Hindlimb muscle (tissue), 1 donor: ENCODE measurements around the gene CHAF1A. TPM values are rescaled to one million over a fixed set of nuclear protein-coding genes. Genes with fewer than 3 reads are reported as not detected.

Experiments used
- DNase-seq: peaks from one replicate; pipeline ENCODE4 v3.0.0-alpha.2; 2013
- polyA plus RNA-seq: library from polyadenylated mRNA; unstranded; fragments of 120-200 nt; gene quantifications from one replicate; pipeline ENCODE4 v1.2.1, GENCODE V29; 2013; ENCODE audit not compliant: insufficient read length

The CHAF1A gene
- polyA plus RNA-seq, 1 donor, result 10.7 TPM

GRCh38 chr19:4456843-4457653 is 54.6 kb downstream of the CHAF1A start:
- DNase-seq, result peak; percentile 79

- DNase-seq, result peak; percentile 96
Observed at GRCh38 chr19:4457654-4458395, 55.4 kb downstream of the CHAF1A start, which contains the start of gene UBXN6. Gene UBXN6 (minus strand): TSS chr19:4457794. CDS start chr19:4457697, 97 bp downstream.

GRCh38 chr19:4464815-4465581 is 62.6 kb downstream of the CHAF1A start:
- no peak for DNase-seq

DNA sequence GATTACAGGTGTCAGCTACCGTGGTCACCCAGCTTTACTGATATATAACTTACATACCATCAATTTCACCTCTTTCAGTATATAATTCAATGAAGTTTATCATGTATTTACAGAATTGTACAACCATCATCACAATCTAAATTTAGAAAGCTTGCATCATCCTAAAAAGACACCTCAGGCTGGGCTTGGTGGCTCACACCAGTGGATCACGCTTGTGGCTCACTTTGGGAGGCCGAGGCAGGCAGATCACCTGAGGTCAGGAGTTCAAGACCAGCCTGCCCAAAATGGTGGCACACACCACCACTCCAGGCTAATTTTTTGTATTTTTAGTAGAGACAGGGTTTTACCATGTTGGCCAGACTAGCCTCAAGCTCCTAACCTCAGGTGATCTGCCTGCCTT is 65.4 kb downstream of the CHAF1A start:
- DNase-seq, result no peak

DNA sequence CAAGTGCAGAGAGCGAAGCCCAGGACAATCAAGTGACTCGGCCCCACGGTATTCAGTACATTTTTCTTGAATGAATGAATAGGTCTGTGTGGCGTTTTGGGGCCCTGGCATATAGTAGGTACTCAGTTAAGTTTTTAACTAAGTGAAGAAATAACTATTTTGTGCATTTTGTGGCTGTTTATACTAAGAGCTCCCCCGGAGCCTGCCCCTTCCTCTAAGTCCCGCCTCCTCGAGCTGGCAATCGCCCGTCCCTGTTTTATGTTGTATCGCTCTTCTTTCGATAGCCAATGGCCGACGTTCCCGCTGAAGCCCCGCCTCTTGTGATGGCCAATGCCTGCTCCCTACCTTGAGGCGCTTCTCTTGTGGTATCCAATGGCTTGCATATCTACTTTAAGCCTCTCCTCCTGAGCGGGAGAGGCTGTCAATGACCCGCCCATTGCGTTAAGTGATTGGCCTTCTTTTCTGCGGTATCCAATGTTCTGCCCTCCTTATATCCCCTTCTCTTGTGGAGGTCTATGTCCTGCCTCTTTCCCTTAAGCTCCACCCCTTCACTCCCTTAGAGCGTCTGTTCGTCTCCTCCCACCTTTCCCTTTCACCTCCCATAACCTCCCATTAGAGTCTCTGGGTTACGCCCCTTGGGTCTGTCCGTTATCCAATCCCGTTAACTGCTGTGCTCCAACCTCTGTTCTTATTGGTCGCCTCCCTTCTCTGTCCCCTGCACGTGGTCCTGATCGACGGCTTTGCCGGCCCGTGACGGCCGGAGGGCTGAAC is 69.1 kb downstream of the CHAF1A start:
- DNase-seq, result peak; percentile 99

DNA sequence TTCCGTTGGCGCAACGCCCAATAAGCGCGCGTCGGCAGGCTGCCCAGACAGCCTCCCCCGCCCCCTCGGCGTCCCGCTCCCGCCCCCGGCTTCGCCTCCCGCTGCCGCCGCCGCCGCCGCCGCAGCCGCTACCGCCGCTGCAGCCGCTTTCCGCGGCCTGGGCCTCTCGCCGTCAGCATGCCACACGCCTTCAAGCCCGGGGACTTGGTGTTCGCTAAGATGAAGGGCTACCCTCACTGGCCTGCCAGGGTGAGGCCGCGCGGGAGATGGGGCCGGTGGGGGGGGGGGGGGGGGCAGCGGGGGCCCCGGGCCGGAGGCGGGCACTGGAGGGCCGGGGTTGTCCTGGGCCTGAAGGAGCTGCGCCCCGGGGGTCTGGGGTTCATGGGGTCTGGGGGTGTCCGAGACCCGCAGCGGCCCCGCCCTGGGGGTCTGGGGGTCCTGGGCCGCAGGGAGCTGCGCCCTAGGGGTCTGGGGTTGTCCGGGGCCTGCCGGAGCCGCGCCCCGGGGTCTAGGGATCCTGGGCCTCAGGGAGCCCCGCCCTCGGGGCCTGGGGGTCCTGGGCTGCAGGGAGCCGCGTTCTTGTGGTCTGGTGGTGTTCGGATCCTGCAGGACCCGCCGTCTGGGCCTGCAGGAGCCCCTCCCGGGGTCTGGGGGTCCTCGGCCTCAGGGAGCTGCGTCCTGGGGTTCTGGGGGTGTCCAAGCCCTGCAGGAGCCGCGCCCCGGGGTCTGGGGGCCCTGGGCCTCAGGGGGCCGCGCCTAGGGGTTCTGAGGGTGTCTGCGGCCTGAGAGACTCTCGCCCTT is 69.9 kb downstream of the CHAF1A start, which contains the start of gene HDGFL2:
Gene HDGFL2 (plus strand): TSS at position 124 of the 801 bp plus-strand sequence. CDS start 54 bp downstream, at position 178.
- DNase-seq, result no peak

GRCh38 chr19:4473011-4473762 is 70.7 kb downstream of the CHAF1A start:
- DNase-seq, result no peak

- DNase-seq, result no peak
Observed at GRCh38 chr19:4473763-4474513, 71.5 kb downstream of the CHAF1A start.

- DNase-seq, result peak; percentile 73
Observed at GRCh38 chr19:4474514-4475022, 72.1 kb downstream of the CHAF1A start.

GRCh38 chr19:4477034-4477801 is 74.8 kb downstream of the CHAF1A start:
- DNase-seq, result no peak

GRCh38 chr19:4482721-4483364 is 80.4 kb downstream of the CHAF1A start:
- DNase-seq, result no peak

GRCh38 chr19:4483385-4483784 is 80.9 kb downstream of the CHAF1A start:
- no peak for DNase-seq

DNA sequence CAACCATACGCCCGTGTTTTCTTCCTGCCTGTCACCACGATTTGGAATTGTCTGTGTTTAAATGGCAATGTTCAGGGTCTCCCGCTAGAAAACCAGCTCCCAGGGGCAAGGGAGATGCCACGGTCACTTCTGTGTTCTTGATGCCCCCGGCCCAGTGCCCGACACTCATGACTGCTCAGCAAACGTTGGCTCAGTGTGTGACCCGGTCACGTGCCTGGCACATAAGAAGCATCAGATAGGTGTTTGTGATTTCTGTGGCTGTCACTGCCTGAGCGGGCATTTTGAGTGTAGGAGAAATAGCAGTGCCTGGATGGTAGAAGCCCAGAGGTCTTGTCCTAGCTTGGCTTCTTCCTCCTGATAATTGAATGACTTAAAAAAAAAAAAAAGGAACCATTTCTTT is 85.1 kb downstream of the CHAF1A start:
- no peak for DNase-seq

GRCh38 chr19:4488496-4488895 is 86.1 kb downstream of the CHAF1A start:
- DNase-seq, result no peak

- DNase-seq, result no peak
Observed at GRCh38 chr19:4491446-4491845, 89.0 kb downstream of the CHAF1A start.

DNA sequence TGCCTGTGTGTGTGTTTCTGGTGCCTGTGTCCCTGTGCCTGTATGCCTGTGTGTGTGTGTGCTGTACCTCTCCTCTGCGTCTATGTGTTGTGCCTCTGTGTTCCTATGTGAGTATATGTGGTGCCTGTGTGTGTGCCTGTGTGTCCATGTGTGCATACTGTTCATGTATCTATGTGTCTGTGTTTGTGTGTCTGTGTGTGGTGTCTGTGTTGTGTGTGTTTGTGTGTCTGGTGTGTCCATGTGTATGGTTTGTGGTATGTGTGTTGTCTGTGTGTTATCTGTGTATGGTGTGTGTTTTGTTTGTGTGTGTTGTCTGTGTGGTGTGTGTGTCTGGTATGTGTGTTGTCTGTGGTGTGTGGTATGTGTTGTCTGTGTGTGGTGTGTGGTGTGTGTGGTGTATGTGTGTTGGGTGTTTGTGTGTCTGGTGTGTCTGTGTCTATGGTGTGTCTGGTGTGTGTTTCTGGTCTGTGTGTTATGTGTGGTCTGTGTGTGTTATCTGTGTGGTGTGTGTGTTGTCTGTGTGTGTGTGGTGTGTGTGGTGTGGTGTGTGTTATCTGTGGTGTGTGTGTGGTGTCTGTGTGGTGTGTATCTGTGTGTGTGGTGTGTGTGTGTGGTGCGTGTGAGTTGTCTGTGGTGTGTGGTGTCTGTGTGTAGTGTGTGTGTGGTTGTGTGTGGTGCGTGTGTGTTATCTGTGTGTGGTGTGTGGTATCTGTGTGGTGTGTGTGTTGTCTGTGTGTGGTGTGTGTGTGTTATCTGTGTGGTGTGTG is 90.1 kb downstream of the CHAF1A start:
- no peak for DNase-seq
